ENCODE results near the gene PATJ.

The PATJ gene

DNA sequence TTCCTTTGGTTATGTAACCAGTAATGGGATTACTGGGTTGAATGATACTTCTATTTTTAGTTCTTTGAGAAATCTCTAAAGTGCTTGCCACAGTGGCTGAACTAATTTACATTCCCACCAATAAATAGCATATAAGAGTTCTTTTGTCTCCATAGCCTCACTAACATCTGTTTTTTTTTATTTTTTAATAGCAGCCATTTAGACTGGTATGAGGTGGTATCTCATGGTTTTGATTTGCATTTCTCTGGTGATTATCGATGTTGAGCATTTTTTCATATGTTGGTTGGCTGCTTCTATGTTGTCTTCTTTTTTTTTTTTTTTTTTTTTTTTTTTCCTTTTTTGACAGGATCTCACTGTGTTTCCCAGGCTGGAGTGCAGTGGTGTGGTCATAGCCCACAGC lies 319.8 kb downstream of the PATJ start:
- DNase-seq (ENCODE audit: low read depth, low spot score) = no peak

GRCh38 chr1:62064829-62065407 lies 322.6 kb downstream of the PATJ start:
- no peak for DNase-seq (ENCODE audit: low read depth, low spot score)
- H3K4me3 ChIP-seq (ENCODE audit: low read length) = no peak overlapping the region

More for the DNA sequence above, 319.8 kb downstream of the PATJ start:
- no peak overlapping the region for H3K4me3 ChIP-seq (ENCODE audit: low read length)

DNA sequence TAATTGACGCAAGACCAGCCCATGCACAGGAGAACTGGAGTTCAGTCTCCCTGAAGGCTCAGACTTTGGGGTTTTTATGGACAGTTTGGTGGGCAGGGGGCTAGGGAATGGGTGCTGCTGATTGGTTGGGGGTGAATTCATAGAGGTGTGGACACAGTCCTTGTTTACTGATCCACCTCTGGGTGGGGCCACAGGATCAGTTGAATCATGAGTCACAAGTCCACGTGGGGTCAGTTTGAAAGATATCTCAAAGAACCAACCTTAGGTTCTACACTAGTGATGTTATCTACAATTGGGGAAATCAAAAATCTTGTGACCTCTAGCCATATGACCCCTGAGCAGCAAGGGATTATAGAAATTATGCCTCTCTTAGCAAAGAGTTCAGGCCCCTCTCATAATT lies 324.4 kb downstream of the PATJ start:
- DNase-seq (ENCODE audit: low read depth, low spot score) = no peak
- no peak overlapping the region for H3K4me3 ChIP-seq (ENCODE audit: low read length)

DNA sequence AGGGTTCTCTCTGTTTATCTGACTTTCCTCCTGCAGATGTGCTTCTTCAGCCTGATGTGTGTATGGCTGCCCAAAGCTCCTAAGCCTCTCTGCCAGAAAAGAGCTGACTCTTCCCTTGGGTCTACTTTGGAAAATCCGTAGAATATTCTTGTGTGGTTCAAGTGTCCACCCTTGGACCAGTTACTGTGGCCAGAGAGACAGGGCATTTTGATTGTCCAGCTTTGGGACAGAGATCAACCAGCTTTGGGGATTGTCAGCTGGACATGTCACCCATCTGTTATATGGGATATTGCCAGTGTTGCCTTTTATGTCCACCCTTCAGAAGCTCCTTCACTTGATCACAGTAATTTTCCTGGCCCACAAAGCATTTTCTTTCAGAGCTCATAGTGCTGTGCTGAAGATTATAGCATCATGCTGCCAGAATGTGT lies 326.1 kb downstream of the PATJ start:
- no peak for DNase-seq (ENCODE audit: low read depth, low spot score)
- H3K4me3 ChIP-seq (ENCODE audit: low read length) = no peak overlapping the region

GRCh38 chr1:62068978-62069377 lies 326.7 kb downstream of the PATJ start:
- H3K4me3 ChIP-seq (ENCODE audit: low read length) = no peak overlapping the region
- no peak for DNase-seq (ENCODE audit: low read depth, low spot score)

GRCh38 chr1:62070384-62071011 lies 328.2 kb downstream of the PATJ start:
- DNase-seq (ENCODE audit: low read depth, low spot score) = no peak
- no peak overlapping the region for H3K4me3 ChIP-seq (ENCODE audit: low read length)

DNA sequence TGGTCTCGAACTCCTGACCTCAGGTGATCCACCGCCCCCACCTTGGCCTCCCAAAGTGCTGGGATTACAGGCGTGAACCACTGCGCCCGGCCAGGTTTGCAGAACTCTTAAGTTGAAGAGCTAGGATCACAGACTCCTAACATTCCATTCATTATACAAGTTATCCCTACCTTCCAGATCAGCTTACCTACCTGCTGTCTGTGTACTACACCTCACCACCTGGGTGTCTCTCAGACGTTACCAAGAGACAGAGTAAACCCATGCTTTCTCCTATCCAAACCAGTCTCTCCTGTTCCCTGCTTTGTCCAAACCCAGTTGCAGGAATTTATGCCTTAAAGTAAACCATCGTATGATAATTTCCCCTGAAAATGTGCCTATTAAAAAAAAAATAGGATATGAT lies 329.4 kb downstream of the PATJ start:
- no peak for DNase-seq (ENCODE audit: low read depth, low spot score)
- no peak overlapping the region for H3K4me3 ChIP-seq (ENCODE audit: low read length)

DNA sequence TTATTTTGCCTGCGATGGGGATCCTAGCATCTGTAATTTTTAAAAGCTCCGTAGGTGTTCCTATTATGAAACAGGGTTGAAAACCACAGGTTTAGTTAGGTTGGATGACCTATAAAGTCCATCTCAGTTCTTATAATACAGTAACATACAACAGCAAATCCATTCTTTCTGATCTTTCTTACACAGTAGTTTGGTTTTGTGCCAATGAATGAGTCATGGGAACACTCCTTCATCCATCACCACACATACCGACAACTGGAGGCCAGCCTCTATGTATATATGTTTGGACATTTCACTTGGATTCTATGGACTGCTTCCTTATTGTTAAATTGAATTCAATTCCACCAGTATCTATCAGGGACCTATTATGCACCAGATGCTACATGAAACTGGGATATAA lies 334.0 kb downstream of the PATJ start:
- no peak overlapping the region for H3K4me3 ChIP-seq (ENCODE audit: low read length)
- no peak for DNase-seq (ENCODE audit: low read depth, low spot score)

DNA sequence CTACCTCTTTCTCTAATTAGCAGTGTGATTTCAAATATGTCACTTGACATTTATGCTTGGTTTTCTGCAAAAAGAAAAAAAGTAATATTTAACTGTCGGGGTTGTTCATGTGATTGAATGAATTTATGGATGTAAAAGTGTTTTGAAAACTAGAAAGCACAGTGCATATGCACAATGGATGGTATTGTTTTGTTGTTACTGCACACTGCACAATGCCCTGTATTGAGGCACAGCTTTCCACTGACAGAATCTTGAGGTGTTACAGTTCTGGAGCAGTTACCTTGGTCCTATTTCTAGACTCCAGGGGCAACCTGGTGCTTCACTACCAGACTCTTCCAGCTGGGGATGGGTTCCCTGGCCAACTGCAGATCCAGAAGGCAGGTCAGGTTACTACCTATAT lies 335.5 kb downstream of the PATJ start:
- DNase-seq (ENCODE audit: low read depth, low spot score) = no peak
- H3K4me3 ChIP-seq (ENCODE audit: low read length) = no peak overlapping the region

DNA sequence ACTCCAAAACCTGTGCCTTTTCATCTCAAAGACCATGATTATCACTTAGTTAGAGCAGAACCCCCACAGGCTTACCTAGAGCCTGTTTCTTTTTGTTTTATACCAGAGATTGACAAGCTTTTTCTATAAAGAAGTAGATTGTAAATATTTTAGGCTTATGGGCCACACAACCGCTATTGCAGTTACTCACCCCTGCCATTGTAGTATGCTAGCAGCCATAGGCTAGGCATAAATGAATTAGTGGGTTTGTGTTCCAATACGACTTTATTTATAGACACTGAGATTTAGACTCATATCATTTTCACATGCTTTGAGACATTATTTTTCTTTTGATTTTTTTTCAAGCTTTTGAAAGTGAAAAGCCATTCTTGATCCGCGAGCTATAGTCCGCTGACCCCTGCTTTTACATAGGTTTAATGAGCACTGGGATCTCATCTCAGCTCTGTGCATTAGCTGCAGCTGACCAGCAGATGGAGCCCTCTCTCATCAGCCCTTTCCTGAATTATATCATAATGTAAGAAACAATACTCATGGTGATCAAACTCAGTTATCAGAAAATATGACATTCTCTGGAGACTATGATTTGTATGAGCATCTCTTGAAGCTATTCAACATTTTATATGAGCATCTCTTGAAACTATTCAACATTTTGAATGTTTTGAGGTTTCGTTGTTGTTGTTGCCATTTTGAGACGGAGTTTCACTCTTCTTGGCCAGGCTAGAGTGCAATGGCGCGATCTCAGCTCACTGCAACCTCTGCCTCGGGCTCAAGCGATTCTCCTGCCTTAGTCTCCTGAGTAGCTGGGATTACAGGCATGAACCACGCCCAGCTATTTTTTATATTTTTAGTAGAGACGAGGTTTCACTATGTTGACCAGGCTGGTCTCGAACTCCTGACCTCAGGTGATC lies 340.4 kb downstream of the PATJ start:
- peak; percentile 16 for DNase-seq (ENCODE audit: low read depth, low spot score)
- H3K4me3 ChIP-seq (ENCODE audit: low read length) = no peak overlapping the region

DNA sequence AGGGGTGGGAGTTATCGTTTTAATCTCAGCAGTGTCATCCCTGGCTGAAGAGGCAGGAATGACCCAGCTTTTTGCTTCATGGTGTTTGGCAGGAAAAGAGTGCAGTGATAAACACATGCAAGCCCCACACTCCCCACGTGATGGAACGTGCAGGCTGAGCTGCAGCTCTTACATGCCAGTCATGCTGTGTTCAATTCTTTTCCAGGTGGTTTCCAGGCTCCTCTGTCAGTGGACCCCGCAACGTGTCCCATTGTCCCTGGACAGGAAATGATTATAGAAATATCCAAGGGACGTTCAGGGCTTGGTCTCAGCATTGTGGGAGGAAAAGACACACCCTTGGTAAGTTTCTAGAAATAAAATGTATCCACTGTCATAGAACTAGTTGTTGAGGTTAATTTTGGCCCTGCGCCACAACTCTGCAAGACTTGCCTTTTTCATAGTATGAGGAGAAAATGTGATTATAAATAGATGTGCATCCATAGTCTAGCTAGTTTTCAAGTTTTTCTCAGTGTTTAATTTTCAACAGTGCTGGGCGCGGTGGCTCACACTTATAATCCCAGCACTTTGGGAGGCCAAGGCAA lies 342.1 kb downstream of the PATJ start:
- DNase-seq (ENCODE audit: low read depth, low spot score) = no peak
- H3K4me3 ChIP-seq (ENCODE audit: low read length) = no peak overlapping the region

DNA sequence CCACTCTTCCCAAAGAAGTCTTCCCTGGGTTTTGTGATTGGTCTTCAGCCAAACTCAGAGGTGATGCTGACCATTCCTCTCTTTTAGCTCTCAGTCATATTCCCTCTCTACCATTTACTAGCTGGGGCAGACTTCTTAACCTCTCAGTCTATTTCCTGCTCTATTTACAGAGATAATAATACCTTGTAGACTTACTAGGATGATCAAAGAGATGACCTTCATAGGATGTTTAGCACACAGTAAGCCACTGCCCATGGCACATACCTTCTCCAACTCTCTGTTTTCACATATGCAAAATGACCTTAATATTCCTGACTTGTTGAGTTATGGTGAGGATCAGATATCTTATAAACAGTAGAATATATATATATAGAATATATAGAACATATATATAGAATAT lies 346.2 kb downstream of the PATJ start:
- DNase-seq (ENCODE audit: low read depth, low spot score) = no peak
- no peak overlapping the region for H3K4me3 ChIP-seq (ENCODE audit: low read length)

DNA sequence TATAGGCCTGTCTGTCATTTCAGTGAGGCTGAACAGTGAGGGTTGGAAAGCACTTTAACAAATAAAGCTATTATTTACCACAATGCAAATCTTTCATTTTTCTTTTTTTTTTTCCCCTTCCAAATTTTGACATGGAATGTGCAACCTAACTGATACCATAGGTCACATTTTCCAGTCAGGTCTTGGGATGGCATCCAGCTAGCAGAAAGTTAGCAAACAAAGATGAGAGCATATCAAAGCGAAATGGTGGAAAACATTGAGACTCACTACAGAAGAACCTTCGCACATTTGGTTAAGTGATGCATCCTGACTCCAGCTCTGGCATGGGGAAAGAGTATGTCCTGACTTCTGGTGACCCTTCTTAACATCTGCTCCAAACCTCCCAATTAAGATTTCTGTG lies 347.3 kb downstream of the PATJ start:
- no peak overlapping the region for H3K4me3 ChIP-seq (ENCODE audit: low read length)
- no peak for DNase-seq (ENCODE audit: low read depth, low spot score)

DNA sequence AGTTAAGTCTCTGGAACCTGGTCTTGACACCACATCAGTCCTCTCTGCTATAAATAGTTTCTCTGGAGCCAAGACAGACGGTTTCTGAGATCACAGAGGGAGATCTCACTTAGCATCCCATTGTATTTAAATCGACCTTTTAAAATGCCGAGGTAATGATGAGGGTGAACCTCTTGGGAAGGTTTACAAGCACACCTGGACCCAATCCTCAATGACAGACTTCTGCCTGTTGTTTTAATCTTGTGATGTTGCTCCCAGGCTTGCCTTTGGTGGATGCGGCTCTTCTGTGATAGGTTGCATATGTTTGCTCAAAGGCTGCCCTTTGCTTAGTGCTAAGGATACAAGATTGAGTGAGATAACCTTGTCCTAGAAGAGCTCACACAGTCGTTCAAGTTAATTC lies 347.7 kb downstream of the PATJ start:
- no peak overlapping the region for H3K4me3 ChIP-seq (ENCODE audit: low read length)
- DNase-seq (ENCODE audit: low read depth, low spot score) = no peak

DNA sequence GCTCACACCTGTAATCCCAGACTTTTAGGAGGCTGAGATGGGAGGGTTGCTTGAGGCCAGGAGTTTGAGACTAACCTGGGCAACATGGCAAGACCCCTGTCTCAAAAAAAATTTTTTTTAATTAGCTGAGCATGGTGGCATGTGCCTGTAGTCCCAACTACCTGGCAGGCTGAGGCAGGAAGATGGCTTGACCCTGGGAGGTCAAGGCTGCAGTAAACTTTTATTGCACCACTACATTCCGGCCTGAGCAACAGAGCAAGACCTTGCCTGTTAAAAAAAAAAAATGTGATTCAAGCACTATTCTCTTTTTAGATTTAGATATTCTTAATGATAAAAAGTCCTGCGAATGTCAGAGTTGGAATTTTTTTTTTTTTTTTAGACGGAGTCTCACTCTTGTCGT lies 349.8 kb downstream of the PATJ start:
- H3K4me3 ChIP-seq (ENCODE audit: low read length) = no peak overlapping the region
- DNase-seq (ENCODE audit: low read depth, low spot score) = no peak

DNA sequence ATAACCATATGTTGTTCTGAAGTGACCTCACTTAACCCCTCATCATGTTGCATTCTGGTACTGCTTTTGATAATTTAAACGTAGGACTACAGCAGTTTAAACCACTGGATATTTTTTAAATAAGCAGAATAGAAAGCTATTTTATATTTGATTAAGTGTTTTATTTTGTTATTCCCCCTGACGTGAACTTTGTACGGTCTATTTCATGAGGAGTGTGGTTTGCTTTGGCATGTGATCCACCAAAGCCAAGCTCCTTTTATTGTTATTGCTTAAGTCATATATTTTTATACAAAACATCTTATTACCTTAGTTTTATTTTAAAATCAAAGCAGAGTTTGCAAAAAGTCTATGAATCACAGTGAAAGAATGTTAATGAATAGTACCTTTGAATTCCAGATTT lies 351.0 kb downstream of the PATJ start:
- H3K4me3 ChIP-seq (ENCODE audit: low read length) = no peak overlapping the region
- DNase-seq (ENCODE audit: low read depth, low spot score) = no peak

DNA sequence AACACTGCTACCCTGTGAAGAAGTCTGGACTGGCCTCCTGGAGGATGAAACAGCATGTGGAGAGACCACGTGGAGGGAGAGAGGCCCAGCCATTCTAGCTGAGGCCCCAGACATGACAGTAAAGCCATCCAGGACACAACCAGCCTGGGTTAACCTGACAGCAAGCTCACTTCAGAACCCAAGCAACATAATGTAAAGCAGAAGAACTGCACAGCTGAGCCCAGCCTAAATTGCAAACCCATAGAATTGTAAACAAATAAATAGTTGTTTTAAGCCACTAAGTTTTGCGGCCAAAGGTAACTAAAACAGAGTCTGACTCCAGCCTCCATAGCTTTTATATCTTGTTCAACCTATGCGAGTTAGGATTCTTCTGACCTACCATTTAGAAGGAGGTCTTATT lies 355.2 kb downstream of the PATJ start:
- no peak for DNase-seq (ENCODE audit: low read depth, low spot score)
- H3K4me3 ChIP-seq (ENCODE audit: low read length) = no peak overlapping the region

GRCh38 chr1:62100442-62100841 lies 358.2 kb downstream of the PATJ start:
- DNase-seq (ENCODE audit: low read depth, low spot score) = no peak
- H3K4me3 ChIP-seq (ENCODE audit: low read length) = no peak overlapping the region

- H3K4me3 ChIP-seq (ENCODE audit: low read length) = no peak overlapping the region
- no peak for DNase-seq (ENCODE audit: low read depth, low spot score)
These were observed 361.6 kb downstream of the PATJ start for GRCh38 chr1:62103846-62104245.

DNA sequence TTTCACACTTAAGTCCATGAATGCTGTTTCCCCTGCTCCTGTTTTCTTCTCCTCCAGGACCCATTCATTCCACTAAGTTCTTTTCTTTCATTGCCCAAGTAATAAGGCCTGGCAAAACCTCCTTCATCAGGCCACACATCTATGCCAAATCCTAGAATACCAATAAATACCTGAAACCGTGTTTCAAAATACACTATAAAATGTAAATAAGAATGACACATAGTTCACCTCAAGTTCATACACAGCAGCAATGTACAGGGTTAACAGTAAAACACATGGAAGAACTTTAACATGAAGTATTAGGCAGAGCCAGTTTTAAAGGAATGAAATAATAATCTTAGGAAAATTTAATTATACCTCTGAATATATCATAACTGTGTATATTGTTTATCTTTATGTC lies 365.6 kb downstream of the PATJ start:
- no peak for DNase-seq (ENCODE audit: low read depth, low spot score)
- no peak overlapping the region for H3K4me3 ChIP-seq (ENCODE audit: low read length)

Measured in Jurkat, Clone E6-1 (cell line).